HG03342 (cell line): ENCODE data around the gene URGCP.
"Not testable (repeated sequence)": the region's sequence is repeated elsewhere in the genome, so short reads cannot be mapped to it uniquely, and the experiment has no call there.

Source experiments
- ATAC-seq: cut with Tn5 transposase; IDR thresholded peaks from one replicate; pipeline ENCODE4 v1.9.1; 2021; ENCODE audit warnings: mild to moderate bottlenecking, moderate library complexity; ENCODE audit not compliant: unreplicated experiment

The URGCP gene

DNA sequence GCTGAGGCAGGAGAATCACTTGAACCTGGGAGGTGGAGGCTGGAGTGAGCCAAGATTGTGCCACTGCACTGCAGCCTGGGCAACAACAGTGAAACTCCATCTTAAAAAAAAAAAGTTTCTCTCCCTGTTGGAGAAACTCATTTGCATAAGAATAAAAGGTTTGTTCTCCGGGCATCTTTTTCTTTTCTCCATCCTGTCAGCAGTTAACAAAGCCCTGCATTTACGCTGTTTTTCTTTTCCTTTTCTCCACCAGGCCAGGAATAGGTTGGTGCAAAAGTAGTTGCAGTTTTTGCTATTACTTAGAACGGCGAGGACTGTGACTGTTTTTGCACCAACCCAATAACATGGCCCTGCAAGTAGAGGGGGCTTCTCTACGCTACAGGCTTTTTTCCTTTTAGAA lies 9.5 kb upstream of the URGCP start:
- no peak for ATAC-seq

DNA sequence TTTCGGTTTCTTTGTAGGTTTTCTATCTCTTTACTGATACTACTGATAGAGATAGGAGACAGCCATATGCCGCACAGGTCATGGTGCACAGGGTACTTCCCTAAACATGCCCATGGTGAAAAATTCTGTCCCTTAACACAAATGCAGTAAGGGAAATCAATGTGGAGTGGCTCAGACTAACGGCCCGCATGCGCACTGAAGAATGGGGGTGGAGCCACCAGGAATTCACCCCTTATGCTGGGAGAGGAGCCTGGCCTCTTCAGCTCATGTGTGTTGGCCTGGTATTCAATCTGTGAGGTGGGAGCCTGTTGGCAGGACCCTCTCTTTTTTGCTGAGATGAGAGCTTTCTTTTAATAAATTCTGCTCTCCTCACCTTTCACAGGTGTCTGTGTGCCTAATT lies 8.4 kb upstream of the URGCP start:
- ATAC-seq = no peak

DNA sequence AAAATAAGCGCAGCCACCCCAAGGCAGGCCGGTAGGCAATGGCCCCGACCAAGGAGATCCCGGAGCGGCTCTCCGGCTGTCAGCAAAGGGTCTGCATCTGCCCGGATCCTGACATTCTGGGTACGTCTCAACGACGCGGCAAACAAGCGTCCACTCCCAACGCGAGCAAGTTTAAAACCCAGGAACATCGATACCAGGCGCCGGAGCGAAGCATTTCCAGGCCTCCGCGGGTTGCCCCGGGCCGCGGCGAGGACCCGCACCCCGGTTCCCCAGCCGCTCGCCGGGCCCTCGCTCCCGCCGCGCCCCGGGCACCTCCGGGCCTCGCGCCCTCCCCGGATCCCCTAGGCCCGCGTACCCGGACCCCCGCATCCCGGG lies 453 bp downstream of the URGCP start:
- peak; percentile 31 for ATAC-seq

DNA sequence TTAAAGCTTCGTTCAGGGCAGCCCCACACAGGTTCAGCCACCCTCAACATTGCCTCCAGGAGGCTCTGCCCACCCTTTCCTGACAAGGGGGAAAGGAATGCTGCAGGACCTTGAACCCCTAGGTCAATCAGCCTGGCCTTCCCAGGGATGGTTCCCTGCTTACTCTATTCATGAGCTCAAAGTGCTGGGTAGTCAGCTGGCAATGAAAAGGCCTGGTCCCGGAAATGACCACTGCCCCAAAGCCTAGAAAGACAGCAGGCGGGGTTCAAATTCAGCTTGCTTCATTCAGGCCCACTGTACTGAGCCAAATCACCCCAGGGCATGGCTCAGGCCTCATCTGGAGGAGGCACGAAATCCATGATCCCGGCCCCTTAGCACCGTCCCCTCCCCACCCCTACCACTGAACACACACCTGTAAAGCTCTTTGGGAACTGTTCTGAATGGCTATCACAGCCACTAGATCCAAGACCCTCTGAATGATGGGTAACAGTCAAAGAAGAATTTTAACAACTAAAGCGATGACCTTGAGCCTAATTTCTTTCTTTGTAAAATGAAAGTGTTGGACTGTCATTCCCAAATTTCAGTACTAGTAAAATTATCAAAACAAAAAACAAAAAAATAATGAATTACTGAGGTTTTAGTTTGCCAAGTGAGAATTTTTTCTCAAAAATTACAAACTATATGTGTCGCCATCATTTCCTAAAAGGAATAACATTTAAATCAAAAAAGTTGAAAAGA lies 1.0 kb downstream of the URGCP start:
- no peak for ATAC-seq

DNA sequence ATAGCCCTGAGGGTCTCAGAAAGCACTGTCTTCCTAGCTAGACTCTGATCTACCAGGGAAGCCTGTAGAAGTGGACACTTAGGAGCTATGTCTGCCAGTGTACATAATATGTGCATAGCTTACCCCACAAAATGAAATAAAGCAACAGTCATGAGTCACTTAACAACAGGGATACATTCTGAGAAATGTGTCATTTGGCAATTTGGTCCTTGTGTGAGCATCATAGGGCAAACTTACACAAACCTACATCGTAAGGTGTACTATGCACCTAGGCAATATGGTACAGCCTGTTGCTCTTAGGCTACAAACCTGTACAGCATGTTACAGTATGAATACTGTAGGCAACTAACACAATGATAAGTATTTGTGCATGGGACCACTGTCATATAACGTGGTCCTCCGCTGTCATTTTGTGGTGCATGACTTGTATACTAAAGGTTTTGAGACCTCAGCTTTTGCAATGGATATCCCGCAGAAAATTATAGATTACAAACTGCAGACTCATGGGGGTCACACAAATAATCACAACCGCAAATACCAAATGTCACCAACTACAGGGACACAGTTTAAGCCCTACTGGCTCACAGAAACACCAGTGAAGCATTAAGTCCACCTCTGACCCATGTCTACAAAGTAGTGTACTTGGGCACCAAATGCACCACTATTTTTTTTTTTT lies 1.7 kb downstream of the URGCP start:
- ATAC-seq = no peak

DNA sequence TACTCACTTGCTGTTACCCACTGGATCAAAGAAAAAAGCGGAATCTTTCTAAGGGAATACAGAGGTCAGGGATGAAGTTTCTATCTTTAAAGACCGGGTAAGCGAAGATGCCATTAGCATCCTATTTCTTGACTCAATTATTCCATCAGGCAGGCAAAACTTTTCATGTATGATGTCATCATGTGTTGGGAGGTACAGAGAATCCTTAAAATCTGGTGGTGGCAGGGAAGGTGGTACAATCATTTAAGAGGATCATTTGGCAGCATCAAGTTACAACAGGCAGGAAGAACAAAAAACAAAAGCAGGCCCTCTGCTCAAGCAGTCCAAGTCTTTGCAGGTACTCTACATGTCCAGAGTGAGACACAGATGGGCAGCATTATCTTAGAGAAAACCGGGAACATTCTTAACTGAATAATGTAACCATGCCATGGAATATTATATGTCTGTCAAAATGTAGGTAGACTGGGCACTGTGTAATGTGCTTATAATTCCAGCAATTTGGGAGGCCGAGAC lies 3.8 kb downstream of the URGCP start:
- no peak for ATAC-seq

DNA sequence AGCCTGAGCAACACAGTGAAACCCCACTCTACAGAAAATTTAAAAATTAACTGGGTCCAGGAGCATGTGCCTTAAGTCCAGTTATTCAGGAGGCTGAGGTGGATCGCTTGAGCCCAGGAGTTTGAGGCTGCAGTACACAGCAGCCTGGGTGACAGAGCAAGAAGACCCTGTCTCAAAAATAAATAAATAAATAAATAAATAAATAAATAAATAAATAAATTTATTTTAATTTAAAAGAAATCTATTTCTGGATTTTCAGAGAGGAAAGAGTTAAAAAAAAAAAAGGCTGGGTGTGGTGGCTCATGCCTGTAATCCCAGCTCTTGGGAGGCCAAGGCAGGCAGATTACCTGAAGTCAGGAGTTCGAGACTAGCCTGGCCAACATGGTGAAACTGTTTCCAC lies 7.8 kb downstream of the URGCP start:
- not testable (repeated sequence) for ATAC-seq

DNA sequence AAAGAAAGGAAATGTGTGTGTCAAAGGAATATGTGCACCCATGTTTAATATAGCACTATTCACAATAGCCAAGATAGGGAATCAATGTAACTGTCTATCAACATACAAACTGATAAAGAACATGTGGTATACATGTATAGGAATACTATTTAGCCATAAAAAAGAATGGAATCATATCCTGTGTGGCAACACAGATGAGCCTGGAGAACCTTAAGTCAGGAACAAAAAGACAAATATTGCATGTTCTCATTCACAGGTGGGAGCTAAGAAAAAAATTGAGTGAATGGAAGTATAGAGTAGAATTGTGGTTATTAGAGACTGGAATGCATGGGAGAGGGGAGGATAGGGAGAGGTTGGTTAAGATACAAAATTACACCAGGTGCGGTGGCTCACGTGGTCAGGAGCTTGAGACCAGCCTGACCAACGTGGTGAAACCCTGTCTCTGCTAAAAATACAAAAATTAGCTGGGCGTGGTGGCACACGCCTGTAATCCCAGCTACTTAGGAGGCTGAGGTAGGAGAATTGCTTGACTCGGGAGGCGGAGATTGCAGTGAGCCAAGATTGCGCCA lies 10.5 kb downstream of the URGCP start:
- ATAC-seq = no peak

DNA sequence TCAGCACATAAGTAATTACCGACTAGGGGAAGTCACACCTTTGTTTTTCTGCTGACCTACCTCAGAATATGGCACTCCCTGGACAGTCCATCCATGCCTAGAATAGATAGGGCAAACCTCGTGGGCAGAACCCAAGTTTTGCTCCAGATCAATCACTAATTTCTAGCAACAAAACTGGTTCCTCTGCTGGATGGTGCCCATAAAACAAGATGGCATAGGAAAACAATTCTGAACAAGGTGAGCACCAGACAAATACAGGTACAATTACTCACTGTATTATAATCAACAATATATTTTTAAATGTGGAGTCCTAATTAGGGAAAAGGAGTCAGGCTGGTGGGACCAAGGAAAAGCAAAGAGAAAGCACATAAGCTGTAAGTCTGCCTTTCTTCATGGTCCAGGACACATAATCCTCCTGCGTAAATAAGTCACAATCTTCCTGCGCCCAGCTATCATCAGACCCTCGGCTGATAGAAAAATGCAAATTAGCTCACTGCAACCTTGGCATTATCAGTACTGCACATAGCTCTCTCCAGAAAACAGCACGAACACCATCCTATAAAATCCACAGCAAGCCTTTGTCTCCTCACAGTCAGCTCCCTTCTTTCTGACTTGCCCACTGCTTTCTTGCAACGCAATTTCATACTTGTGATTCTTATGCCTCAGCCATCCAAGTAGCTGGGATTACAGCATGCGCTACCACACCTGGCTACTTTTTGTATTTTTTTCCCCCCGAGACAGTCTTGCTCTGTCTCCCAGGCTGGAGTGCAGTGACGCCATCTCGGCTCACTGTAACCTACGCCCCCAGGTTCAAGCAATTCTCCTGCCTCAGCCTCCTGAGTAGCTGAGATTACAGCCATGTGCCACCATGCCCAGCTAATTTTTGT lies 15.1 kb downstream of the URGCP start:
- ATAC-seq = no peak

DNA sequence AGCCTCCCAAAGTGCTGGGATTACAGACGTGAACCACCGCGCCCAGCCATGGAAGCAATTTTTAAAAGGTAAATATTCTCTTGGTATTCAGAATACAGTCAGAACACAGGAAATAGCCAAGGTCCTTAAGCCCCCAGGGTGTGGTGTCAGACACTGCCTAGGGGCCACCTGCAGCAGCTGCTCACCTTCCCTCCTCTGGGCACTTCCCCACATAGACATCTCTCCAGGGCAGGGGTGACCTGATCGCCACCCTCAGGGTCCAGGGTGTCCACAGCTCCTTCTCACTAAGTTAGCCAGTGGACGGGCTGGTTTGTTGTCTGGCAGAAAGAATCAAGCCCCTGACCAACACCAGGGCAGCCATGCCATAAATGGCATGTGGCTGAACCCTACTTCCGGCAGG lies 15.9 kb downstream of the URGCP start:
- ATAC-seq = no peak

DNA sequence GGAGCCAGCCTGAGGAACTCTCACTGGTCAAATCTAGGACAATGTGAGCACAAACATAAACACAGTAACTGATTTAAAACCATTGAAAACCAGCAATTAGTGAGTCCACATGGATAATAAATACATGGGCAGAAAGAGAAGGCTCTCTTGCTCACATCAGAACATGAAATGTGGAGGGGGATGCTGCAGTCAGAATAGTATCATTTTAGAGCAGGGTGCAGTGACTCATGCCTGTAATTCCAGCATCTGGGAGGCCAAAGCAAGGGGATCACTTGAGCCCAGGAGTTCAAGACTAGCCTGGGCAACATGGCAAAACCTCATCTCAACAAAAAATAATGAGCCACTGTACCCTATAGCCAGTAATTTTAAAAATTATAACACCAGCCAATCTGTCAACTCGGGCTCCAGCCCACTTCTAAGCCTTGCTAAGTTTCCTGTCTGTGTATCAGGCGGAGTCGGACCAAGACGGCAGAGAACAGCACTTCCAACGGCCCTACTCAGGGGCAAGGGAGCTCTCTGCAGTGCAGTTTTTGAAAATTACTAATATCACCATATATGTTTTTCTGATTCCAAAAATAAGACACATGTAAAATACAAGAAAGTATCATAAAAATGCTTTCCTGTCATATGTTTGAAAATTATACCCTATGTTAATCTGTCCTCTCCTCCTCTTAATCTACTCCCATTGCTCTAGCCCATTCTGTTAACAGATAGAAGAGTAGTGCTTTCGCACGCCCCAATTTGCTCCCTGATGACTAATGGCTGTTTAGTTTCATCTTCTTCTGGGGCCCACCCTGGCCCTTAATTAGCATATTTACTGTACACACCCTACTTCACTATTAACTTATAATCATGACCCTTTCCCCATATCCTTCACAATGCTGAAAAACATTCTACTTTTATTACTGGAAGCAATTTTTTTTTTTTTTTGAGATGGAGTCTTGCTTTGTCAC lies 17.1 kb downstream of the URGCP start:
- ATAC-seq = no peak

DNA sequence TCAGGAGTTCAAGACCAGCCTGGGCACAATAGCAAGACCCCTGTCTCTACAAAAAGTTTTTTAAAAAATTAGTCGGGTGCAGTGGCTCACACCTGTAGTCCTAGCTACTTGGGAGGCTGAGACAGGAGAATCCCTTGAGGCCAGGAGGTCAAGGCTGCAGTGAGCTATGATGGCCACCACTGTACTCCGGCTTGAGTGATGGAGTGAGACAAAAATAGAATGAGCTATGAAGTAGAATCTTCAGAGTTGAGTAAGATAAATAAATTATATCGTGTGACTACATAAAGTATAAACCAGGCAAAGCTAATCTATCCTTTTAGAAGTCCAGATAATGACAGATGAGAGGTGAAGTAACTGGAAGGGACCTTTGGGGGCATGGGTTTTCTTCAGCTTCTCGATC lies 21.8 kb downstream of the URGCP start:
- no peak for ATAC-seq

DNA sequence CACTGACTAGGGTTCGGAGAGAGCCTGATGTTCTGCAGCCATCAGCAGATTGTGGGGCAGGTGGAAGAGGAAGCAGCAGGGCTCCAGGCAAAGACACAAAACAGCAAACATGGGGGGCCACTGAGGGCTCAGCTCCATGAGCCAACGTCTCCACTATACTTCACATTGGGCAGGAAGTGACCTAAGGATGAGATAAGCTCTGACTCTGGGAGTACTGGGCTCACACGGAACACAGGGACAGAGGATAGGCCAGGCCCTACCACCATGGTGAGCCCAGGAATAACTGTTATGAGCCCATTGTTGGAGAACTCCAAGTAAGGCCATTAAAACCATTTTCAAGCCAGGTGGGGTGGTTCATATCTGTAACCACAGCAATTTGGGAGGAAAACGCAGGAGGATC lies 22.2 kb downstream of the URGCP start:
- ATAC-seq = no peak

DNA sequence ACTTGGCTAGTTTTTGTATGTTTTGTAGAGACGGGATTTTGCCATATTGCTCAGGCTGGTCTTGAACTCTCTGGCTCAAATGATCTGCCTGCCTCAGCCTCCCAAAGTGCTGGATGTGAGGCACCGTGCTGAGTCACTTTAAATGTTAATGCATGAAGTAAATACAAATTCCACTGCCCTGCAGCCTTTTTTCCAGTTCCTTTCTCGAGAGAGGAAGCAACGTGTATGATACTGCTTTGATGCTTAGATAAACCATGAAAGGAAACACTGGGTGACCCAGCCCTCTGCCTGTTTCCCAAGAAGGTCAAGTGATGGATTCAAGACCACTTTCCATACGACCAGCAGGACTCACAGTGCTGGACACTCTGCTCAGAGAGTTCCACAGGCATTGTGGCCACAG lies 25.8 kb downstream of the URGCP start:
- ATAC-seq = no peak

DNA sequence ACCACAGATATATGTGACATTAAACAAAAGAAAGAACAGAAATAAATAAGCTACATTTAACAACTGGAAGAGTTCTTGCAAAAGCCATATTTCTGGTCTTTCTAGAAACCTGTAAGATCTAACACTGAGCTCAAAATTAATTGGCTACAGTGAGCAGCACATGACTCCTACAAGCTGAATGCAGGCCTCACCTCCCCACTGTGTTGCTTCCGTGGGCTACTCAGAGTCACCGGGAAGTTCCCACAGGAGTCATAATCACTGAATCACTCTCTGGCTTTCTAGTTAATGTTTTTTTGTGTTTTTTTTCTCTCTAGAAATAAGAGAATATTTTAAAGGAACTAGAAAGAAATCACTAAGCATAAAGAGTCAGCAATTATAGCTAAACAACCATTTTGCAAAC lies 26.9 kb downstream of the URGCP start:
- no peak for ATAC-seq

DNA sequence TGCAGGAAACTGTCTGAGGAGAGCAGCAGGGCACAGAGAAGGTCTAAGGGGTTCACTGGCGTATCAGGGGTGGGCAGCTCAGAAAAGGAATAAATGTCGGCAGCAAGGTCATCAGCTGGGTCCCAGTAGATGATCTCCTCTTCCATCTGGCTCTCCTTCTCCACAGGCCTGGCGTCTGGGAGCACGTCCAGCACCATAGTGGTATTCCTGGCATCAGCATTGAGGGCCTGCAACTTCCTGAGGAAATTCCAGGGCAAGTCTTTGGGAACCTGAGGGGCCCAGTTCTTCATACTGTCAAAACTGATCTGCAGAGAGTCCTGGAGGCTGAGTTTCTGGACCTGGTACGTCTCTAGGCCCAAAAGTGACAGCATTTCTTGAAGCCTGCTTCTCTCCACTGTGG lies 27.5 kb downstream of the URGCP start:
- ATAC-seq = no peak

DNA sequence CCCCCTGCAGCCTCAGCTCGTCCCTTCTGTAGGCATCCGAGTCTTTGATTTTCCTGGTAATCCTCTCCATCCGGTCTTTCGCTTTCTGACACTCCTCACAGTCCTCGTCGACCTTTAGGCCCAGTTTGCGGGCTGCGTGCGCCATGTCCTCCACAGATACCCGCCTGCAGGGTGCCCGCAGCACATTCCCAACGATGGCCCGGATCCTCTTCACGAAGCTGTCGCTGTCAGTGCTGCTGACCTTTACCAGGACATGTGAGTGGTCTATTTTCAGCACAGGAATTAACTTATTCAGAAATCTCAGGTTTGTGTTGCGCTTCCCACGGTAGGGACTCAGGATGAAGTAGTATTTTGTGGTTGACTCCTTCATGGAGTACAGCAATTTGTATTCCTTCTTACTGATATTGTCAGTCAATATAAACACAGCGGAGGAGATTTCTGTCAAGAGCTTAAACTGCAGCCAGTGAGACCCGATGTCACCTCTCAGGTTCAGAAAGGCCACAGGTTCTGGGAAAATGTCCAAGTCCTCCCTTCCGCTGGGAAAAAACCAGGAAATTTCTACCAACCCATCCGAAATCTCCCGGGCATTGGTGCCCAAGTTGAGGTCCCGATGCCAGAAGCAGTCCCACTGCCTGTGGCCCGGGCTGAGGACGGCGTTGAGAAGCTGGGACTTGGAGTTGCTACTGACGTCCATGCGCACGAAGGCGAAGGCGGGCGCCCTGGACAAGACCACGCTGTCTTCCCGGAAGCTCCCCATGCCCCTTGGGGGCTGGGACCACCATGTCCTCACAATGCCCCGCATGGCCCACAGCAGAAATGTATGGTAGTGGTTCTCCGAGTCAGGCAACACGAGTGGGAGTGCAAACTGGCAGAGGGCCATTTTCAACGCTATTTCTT lies 28.2 kb downstream of the URGCP start:
- ATAC-seq = no peak

DNA sequence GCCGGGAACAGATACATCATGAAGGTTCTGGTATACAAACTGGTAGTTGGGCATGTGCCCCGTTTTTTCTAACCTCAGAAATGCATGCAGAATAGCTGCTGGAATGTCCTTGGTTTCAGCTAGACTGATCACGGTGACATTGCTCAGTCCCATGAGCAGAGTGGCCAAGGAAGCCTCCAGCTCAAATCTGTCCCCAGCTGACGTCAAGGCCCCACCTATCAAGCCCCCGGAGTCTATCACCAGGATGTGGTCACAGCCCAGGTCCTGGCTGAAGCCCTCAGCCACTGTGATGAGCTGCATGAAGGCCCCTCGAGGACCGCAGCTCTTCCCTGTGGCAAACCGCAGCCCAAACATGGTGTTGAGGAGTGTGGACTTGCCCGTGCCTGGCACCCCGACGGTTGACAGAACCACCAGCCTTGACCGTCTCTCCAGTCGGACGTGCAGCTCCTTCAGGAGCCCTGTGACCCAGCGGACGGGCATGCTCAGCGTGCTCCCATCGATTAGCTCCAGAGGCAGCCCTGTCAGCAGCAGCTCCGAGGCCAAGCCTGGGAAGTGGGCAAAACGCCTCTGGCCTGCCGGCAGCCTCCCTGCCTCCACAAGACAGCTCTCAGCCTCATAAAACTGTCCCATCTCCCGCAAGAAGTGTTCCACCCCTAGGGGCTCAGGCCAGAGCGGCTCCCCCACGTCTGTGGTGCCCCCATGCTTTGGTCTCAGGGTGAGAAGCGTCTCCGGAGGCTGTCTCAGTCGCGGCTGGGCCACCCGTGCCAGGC lies 29.2 kb downstream of the URGCP start:
- no peak for ATAC-seq
